Osteoblast (primary cell): ENCODE measurements around the gene UBE2Q1. TPM values are rescaled to one million over a fixed set of nuclear protein-coding genes. Genes with fewer than 3 reads are reported as not detected.
A peak's percentile ranks its signal among the peaks of the same experiment; 100 is the strongest.

Source experiments
- DNase-seq: peaks from one replicate; pipeline ENCODE4 v3.0.0; 2011; ENCODE audit warnings: low spot score, mixed read lengths; ENCODE audit not compliant: insufficient read length; ENCODE audit errors: missing footprints
- H2AFZ ChIP-seq: 2 replicates; pipeline ENCODE4 v1.6.0; 2011; ENCODE audit warnings: mild to moderate bottlenecking, low read length
- H3K27ac ChIP-seq: 2 replicates; pipeline ENCODE4 v1.5.1; 2011; ENCODE audit warnings: mild to moderate bottlenecking, low read depth, low read length, moderate library complexity
- H3K27me3 ChIP-seq: 2 replicates; pipeline ENCODE4 v1.6.0; 2012; ENCODE audit warnings: mild to moderate bottlenecking, control low read depth, inconsistent platforms, low read length, moderate library complexity; ENCODE audit not compliant: insufficient read depth
- H3K36me3 ChIP-seq: 2 replicates; pipeline ENCODE4 v1.5.1; 2011; ENCODE audit warnings: mild to moderate bottlenecking, low read length, control low read depth, moderate library complexity; ENCODE audit not compliant: insufficient read depth
- H3K4me1 ChIP-seq: 2 replicates; pipeline ENCODE4 v1.5.1; 2011; ENCODE audit warnings: mild to moderate bottlenecking, low read length, control low read depth, moderate library complexity; ENCODE audit not compliant: insufficient read depth
- H3K4me2 ChIP-seq: 2 replicates; pipeline ENCODE4 v1.6.0; 2011; ENCODE audit warnings: mild to moderate bottlenecking, low read length; ENCODE audit not compliant: insufficient read depth
- H3K4me3 ChIP-seq: fragments of 200-600 bp; sonication (generic); 3 replicates; pipeline ENCODE4 v1.5.1; 2012; ENCODE audit warnings: mild to moderate bottlenecking, low read length, inconsistent platforms; ENCODE audit not compliant: insufficient read depth
- H3K79me2 ChIP-seq: 2 replicates; pipeline ENCODE4 v1.6.0; 2012; ENCODE audit warnings: mild to moderate bottlenecking, low read length, control low read depth, inconsistent platforms; ENCODE audit not compliant: insufficient read depth
- H3K9me3 ChIP-seq: 2 replicates; pipeline ENCODE4 v1.5.1; 2011; ENCODE audit warnings: low read depth, low read length, control low read depth
- H4K20me1 ChIP-seq: 2 replicates; pipeline ENCODE4 v1.6.0; 2012; ENCODE audit warnings: mild to moderate bottlenecking, low read length, control low read depth; ENCODE audit not compliant: insufficient read depth
- CTCF ChIP-seq: IDR thresholded peaks from 2 replicates; pipeline ENCODE4 v1.5.1; 2011; ENCODE audit warnings: mild to moderate bottlenecking, low read depth, low read length, moderate library complexity; ENCODE audit errors: extremely low read depth
- total RNA-seq: library from RNA; depleted of rRNA; stranded (reverse); fragments of >200 nt; gene quantifications from 2 replicates; pipeline ENCODE4 v1.2.3, GENCODE V29; 2012

Gene UBE2Q1
- total RNA-seq, 1 donor, result 27.9 TPM

GRCh38 chr1:154571964-154572288 is 13.5 kb upstream of the UBE2Q1 start:
- Histone ChIP-seq H2AFZ (no peak overlapping the region), H3K27ac (no peak overlapping the region), H3K4me2 (no peak overlapping the region), H3K36me3 (no peaks in the 10 kb centered on the region), H3K9me3 (no peaks in the 10 kb centered on the region), H3K79me2 (no peaks in the 10 kb centered on the region), H3K4me1 (no peaks in the 10 kb centered on the region), H3K27me3 (peaks cover 6% of the 10 kb centered on the region), H3K4me3 (no peak overlapping the region), H4K20me1 (no peaks in the 10 kb centered on the region)
- TF ChIP-seq CTCF, result no peak
- DNase-seq, result no peak

- TF ChIP-seq CTCF, result no peak
- Histone ChIP-seq H3K4me1 (no peaks in the 10 kb centered on the region), H3K27ac (no peak overlapping the region), H3K9me3 (no peaks in the 10 kb centered on the region), H4K20me1 (no peaks in the 10 kb centered on the region), H2AFZ (no peak overlapping the region), H3K27me3 (peaks cover 11% of the 10 kb centered on the region), H3K4me2 (no peak overlapping the region), H3K79me2 (no peaks in the 10 kb centered on the region), H3K4me3 (no peak overlapping the region), H3K36me3 (no peaks in the 10 kb centered on the region)
- no peak for DNase-seq
These were observed 12.9 kb upstream of the UBE2Q1 start for GRCh38 chr1:154571244-154571963.

- no peaks in the 10 kb centered on the region for H3K4me1 ChIP-seq
- no peak for TF ChIP-seq CTCF
- H4K20me1 ChIP-seq, result no peaks in the 10 kb centered on the region
- H3K9me3 ChIP-seq, result no peaks in the 10 kb centered on the region
- H2AFZ ChIP-seq, result no peak overlapping the region
- peak overlapping the region; percentile 57 for H3K4me2 ChIP-seq
- H3K79me2 ChIP-seq, result no peaks in the 10 kb centered on the region
- H3K27ac ChIP-seq, result no peak overlapping the region
- peaks cover 13% of the 10 kb centered on the region for H3K27me3 ChIP-seq
- no peak overlapping the region for H3K4me3 ChIP-seq
- DNase-seq, result peak; percentile 85
- no peaks in the 10 kb centered on the region for H3K36me3 ChIP-seq
These were observed 9.8 kb upstream of the UBE2Q1 start for GRCh38 chr1:154568157-154568815.

GRCh38 chr1:154567386-154568156 is 9.1 kb upstream of the UBE2Q1 start, which contains the start of gene CHRNB2:
CHRNB2 (plus strand) TSS chr1:154567778; CDS start chr1:154568045, 267 bp downstream.
- Histone ChIP-seq H4K20me1 (no peaks in the 10 kb centered on the region), H3K4me3 (no peak within 1 kb of the TSS), H3K9me3 (no peaks in the 10 kb centered on the region), H3K27me3 (peaks cover 13% of the 10 kb centered on the region), H3K4me1 (no peaks in the 10 kb centered on the region), H3K4me2 (peak within 1 kb of the TSS; percentile 57), H2AFZ (no peak within 1 kb of the TSS), H3K27ac (no peak within 1 kb of the TSS), H3K36me3 (no peaks in the 10 kb centered on the region), H3K79me2 (no peaks in the 10 kb centered on the region)
- DNase-seq, result peak; percentile 99
- no peak for TF ChIP-seq CTCF
